GM12801 (cell line): ENCODE data around the gene CDH18.

ENCODE experiments used
- TF ChIP-seq, protein P1 (sequence below): IDR thresholded peaks from one replicate; pipeline ENCODE4 v1.5.1; 2011; ENCODE audit warnings: control low read depth; ENCODE audit not compliant: insufficient read length; ENCODE audit errors: extremely low read depth

Gene CDH18

DNA sequence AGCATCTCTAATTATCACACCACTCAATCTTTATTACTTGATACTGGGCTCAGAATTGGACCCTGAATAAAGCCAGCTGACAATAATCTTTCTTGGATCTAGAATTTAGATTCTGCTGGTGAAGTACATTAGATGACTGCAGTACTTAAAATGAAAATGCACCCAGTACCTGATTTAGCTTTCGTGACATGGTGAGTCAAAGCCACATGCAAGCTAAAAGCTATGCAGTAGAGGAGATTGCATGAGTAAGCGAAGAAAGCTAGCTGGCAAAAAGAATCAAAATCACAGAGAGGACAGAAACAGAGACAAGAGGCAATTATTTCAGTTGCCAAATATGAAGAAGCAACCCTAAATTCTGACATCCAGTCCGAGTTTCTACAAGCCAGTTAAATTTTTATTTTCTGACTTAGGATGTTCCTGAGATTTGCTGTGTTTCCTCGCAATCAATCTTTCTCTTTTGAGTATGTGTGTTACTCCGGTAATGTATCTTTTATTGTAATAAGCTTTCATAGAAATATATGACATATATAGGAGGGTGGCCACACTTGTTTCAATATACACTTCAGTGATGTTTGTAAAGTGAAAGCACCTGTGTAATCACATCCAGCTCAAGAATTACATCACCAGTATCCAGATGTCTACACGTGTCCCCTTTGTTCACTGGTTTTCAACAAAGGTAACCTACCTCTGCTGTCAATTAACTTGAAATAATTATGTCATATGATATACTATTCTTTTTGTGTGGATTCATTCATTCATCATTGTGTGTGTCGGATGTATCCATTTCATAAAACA lies 101.7 kb downstream of the CDH18 start:
- TF ChIP-seq, protein P1, sequence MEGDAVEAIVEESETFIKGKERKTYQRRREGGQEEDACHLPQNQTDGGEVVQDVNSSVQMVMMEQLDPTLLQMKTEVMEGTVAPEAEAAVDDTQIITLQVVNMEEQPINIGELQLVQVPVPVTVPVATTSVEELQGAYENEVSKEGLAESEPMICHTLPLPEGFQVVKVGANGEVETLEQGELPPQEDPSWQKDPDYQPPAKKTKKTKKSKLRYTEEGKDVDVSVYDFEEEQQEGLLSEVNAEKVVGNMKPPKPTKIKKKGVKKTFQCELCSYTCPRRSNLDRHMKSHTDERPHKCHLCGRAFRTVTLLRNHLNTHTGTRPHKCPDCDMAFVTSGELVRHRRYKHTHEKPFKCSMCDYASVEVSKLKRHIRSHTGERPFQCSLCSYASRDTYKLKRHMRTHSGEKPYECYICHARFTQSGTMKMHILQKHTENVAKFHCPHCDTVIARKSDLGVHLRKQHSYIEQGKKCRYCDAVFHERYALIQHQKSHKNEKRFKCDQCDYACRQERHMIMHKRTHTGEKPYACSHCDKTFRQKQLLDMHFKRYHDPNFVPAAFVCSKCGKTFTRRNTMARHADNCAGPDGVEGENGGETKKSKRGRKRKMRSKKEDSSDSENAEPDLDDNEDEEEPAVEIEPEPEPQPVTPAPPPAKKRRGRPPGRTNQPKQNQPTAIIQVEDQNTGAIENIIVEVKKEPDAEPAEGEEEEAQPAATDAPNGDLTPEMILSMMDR: no peak

DNA sequence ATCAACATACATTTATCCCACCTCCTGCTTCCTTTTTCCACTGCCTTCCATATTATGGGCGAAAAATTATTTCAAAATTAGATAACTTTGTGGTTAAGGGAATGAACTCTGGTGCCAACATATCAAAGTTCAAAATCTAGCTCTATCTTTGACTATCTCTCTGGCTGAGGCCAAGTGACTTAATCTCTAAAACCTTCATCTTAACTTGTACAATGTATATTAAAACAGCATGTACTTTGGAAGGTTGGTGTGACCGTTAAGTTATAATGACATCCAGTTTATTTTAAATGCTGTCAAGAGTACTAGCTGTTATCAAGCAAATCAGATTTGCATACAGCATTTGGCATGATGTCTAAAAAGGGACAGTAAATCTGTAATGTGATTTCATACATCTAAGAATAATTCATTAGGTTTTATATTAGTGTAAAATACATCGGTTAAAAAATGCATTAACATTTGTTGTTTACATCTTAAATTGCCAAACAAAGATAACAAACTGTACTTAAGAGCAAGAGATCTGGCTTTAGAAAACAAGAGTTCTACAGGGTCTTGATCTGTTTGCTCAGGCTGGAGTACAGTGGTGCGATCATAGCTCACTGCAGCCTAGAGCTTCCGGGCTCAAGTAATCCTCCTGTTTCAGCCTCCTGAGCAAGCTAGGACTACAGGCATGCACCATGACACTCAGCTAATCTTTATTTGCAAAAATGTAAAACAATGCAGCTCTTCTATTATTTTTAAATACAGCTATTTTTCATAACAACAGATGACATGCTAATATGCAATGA lies 102.8 kb downstream of the CDH18 start:
- TF ChIP-seq, protein P1: no peak

DNA sequence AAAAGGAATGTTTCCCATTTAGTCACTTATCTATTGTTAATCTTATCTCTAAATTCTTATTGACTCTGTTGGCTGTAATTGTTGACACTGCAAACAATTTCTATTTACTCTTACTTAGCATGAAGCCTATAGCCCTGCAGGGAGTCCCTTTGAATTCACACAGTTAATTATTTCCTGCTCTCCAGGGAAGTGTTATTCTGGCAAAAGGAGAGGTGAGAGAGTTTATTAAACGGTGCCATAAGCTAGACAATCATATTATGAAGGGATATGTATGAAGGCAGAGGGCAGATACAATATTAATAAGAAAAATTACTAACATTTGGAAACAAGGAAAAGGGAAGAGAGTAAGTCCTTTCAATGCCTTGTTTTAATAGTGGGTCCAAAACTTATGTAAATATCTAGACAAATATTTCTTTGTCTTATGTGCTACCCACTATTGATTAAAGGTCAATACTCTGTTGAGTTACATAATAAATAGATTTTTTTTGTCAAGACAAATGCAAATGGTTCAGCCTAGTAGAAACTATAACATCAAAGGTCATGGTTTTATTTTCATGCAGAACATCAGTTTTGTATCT lies 107.1 kb downstream of the CDH18 start:
- TF ChIP-seq, protein P1: no peak

DNA sequence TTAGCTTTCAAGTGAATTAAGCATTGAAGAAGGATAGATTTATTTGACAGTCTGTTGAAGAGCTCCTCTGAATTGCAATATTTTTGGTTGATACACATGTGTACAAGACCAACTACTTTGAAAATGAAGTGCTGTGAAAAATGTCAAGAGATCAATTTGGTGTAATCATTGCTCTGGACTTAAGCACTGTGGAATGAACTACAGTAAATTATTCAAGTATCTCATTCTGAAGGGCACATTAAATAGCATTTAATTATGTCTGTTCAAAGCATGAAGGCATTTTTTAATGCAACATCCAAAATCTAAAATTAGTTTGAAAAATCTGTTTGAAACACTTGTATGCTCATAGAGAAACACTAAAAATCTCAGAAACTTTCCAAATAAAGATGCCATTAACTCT lies 107.5 kb downstream of the CDH18 start:
- TF ChIP-seq, protein P1: no peak

DNA sequence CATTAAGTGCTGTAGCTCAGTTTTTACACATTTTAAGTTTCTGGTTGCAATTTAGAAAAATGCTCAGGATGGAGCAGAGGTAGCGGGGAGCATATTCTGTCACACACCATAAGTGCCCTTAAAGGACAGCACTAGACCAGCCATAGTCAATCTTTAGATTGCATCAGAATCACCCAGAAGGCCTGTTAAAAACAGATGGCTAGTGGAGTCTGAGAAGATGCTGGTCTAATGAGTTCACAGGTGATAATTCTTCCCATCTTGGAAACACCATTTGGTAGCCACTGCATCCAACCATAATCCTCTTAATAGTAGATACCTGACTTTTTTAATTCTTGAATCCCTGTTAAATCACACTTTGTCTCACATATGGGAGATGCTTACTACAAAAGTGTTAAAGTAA lies 113.2 kb downstream of the CDH18 start:
- TF ChIP-seq, protein P1: no peak

DNA sequence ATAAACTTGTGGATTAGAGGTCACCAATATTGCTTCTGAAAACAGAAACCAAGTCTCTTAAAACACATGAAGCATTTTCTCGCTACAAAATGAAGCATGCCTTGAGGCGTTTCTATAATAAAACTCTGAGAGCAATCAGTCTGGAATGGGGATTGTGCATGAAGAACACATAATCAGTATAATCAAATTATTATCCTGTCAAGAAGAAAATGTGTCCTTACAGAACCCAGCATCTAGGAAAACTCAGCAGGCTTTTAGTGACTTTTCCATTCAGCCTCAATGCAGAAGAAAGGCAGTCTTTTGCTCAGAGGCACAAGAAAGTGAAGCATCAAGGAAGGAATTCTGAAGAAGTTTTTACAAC lies 121.9 kb downstream of the CDH18 start:
- TF ChIP-seq, protein P1: no peak

DNA sequence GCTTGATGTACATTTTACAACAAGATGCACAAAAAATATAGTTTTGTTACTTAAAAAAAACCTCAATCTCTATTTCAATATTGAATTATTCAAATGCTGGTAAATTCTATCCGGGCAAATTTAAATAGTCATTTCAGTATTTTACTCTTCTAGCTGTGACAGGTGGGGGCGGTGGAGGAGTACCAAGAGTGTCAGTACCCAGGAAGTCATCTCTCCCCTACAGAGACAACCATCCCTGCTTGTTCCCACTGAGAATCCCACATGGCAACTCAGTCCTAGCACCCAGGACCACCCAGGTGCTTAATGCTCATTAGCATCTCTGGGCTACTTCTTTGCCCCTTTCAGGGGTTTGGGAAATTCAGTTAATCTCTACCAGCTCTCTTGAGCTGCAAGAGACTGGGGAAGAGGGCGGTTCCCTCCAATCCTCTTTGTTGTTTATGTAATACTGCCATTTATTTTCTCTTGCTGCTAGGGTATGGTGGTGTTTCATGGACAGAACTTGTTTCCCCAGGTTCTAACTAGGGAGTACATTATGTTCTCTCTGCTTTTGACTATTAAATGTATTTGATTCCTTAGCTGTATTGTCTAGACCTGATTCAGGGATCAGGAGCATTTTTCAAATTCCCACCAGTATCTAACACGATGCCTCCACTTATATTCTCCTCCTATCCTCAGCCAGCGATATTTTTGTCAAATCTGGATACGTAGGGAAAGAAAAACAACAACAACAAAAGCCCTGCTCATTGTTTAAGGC lies 122.5 kb downstream of the CDH18 start:
- TF ChIP-seq, protein P1: no peak
